HG02938 (cell line): ENCODE results near the gene DHRS7.
"Not testable (repeated sequence)": the region's sequence is repeated elsewhere in the genome, so short reads cannot be mapped to it uniquely, and the experiment has no call there.

Experiments used
- ATAC-seq: cut with Tn5 transposase; IDR thresholded peaks from one replicate; pipeline ENCODE4 v1.9.1; 2021; ENCODE audit warnings: mild to moderate bottlenecking, moderate library complexity; ENCODE audit not compliant: unreplicated experiment

The DHRS7 gene

GRCh38 chr14:60151715-60152114 is 13.5 kb downstream of the DHRS7 start:
- ATAC-seq: peak; percentile 81

GRCh38 chr14:60134702-60135101 is 30.5 kb downstream of the DHRS7 start:
- ATAC-seq: no peak

GRCh38 chr14:60133487-60133886 is 31.7 kb downstream of the DHRS7 start:
- no peak for ATAC-seq

GRCh38 chr14:60125918-60126317 is 39.3 kb downstream of the DHRS7 start:
- no peak for ATAC-seq

GRCh38 chr14:60116181-60116580 is 49.0 kb downstream of the DHRS7 start:
- no peak for ATAC-seq

GRCh38 chr14:60114881-60115280 is 50.3 kb downstream of the DHRS7 start:
- ATAC-seq: no peak

- ATAC-seq: no peak
These were observed 53.5 kb downstream of the DHRS7 start for GRCh38 chr14:60111732-60112131.

GRCh38 chr14:60107477-60107876 is 57.7 kb downstream of the DHRS7 start:
- ATAC-seq: no peak

- no peak for ATAC-seq
These were observed 58.9 kb downstream of the DHRS7 start for GRCh38 chr14:60106339-60106738.

GRCh38 chr14:60102389-60102788 is 62.8 kb downstream of the DHRS7 start:
- no peak for ATAC-seq

- no peak for ATAC-seq
These were observed 63.4 kb downstream of the DHRS7 start for GRCh38 chr14:60101786-60102185.

GRCh38 chr14:60099855-60100254 is 65.3 kb downstream of the DHRS7 start:
- not testable (repeated sequence) for ATAC-seq

- no peak for ATAC-seq
These were observed 67.2 kb downstream of the DHRS7 start for GRCh38 chr14:60097974-60098373.

- no peak for ATAC-seq
These were observed 69.3 kb downstream of the DHRS7 start for GRCh38 chr14:60095781-60096450.

- ATAC-seq: no peak
These were observed 70.0 kb downstream of the DHRS7 start for GRCh38 chr14:60095231-60095630.

GRCh38 chr14:60094306-60094897 is 70.8 kb downstream of the DHRS7 start:
- no peak for ATAC-seq
